HG03108 (cell line): Measurements from ENCODE around the gene PSMD14.

ENCODE experiments used
- ATAC-seq: cut with Tn5 transposase; IDR thresholded peaks from one replicate; pipeline ENCODE4 v1.9.1; 2021; ENCODE audit warnings: moderate library complexity; ENCODE audit not compliant: unreplicated experiment

PSMD14 gene

DNA sequence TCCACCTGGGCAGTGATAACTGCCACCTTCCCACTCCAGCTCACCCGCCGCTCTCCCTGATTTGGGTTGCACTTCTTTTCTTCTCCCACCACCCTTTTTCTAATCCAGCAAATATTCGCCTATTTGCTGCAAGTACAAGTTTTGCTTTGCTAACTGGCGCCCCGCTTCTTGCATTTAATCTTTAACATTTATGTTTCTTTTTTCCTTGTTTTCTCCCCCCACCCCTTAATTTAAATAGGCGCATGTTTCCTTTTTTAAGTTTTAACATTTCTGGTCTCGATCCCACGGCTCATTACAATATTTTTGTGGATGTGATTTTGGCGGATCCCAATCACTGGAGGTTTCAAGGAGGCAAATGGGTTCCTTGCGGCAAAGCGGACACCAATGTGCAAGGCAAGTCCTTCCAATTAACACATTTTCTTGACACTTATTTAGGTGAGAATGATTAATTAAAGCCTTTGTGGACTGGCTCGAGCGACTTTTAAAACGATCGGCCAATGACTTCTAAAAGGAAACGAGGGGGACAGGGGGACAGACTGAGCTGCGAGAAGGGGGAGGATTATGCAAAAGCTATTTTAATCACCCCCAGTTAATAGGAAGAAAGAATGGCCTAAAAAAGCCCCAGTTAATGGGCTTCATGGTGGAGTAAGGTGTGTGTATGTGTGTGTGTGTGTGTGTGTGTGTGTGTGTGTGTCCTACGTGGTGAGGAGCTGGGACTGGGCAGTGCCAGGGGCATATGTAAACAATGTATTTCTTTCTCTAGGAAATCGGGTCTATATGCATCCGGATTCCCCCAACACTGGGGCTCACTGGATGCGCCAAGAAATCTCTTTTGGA lies 109.4 kb downstream of the PSMD14 start:
- no peak for ATAC-seq

DNA sequence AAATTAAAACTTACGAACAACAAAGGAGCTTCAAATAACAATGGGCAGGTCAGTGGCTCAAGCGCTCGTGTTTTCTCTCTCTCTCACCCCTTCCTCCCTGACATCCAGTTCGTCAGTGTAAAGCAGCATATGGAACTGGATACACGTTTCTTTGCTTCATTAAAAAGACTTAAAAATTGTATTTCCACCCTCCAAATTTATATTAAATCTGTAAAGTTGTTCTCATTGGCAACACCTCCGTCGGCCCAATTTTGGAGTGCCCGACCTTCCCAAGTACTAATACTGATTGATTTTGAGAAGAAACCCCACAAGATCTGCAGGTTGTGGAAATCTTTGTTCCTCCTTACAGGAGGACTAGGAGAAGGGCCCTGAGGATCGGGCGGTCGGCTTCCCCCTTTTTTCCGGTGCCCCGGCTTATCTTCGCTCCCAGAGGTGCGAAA lies 110.1 kb downstream of the PSMD14 start:
- ATAC-seq = no peak

DNA sequence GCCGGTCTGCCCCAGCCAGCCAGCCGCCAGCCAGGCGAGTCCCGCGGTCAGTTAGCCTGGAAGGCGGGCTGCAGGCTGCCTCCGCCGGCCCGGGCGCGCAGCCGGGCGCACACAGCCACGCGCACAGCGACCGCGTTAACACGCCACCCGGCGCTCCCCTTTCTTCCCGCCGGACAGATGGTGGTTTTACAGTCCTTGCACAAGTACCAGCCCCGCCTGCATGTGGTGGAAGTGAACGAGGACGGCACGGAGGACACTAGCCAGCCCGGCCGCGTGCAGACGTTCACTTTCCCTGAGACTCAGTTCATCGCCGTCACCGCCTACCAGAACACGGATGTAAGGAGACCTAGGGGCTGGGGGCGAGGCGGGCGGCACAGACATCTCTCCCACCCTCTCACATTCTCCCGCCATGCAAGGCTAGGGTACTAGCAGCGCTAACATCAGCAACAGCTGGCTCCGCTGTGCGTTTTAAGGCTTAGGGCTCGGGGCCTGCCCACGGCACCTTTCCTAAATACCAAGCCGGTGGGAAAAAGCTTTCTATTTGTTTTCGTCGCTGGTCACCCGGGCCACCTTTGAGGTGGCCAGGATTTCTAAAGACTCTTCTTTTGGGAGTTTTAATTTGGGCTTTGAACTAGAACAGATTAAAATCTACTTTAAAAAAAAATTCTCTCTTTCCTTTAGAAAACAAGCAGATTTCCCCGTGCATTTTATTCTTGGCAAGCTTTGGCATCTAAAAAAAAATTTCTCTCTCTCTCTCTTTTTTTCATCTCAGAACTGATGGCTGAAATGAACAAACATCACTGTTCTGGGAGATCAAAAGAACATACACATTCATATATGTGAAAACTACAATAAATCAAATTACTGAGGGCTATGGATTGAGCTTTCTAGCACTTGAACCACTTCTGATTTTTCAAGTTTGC lies 110.8 kb downstream of the PSMD14 start:
- no peak for ATAC-seq

DNA sequence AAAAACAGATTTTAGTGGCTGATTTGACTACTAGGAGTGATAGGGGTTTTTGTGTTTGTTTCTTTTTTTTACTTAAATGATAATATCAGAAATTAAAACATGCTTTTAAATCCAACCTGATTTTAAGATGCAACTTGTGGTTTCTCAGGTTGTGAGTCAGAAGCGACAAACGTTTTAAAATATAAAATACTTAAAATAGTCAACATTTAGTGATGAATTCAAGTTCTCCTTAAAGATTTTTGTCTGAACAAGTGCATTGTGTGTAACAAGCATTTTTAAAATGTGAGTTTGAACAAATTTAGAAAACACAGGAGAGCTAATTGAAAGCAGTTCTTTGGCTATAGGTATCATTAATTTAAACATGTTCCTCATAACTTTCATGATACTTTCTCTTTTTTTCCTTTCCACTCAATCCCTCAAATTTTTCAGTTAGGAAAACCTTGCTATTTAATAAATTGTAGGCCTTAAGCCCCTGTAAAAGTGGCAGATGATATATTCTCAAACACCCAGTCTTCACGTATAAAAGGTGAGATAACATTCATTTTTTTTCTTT lies 111.5 kb downstream of the PSMD14 start:
- no peak for ATAC-seq

DNA sequence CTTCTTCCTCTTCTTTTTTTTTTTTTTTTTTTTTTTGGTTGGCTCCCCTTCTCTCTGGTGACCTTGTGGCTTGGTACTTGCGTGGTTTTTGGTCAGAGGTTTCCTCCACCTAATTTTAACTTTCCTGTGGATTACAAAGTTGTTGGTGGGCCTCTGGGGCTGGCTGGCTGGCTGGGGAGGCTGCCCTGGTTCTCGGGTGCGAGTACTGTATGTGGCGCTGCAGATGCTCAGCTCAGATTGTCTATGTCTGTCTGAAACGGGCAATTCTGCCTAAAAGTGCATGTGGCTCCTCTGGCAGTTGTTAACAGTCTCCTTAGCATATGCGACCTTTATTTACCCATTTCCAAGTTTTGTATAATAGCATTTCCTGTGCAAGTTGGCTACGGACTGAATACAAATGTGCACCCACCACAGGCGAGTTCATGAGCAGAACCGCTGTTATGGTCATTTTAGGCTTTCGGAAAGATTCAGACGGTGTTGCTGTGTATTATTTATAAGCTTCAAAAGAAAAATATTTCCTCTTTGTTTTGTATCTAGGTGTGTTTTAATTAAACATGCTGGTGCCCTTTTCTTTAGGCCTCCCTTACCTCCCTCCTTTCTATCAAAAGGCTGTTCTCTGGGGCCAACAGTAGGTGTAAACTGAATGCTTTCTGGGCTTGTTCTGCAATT lies 112.3 kb downstream of the PSMD14 start:
- ATAC-seq = no peak

DNA sequence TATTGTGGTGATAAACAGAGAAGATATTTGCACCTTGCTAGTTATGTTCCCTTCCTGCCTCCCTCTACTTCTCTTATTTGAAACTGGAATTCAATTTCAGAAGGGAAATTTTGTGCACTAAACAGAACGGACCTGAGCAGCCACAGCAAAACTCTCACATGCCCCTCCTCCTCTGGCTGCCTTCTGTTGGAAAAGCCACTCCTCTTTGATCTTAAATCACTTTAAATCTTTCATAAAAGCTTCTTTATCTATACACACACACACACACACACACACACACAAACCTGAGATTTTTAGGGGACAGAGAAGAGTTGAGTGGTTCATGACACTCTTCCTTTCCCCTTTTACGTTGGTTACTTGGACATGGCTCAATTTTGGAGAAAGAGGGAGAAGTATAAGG lies 113.5 kb downstream of the PSMD14 start:
- ATAC-seq = no peak

DNA sequence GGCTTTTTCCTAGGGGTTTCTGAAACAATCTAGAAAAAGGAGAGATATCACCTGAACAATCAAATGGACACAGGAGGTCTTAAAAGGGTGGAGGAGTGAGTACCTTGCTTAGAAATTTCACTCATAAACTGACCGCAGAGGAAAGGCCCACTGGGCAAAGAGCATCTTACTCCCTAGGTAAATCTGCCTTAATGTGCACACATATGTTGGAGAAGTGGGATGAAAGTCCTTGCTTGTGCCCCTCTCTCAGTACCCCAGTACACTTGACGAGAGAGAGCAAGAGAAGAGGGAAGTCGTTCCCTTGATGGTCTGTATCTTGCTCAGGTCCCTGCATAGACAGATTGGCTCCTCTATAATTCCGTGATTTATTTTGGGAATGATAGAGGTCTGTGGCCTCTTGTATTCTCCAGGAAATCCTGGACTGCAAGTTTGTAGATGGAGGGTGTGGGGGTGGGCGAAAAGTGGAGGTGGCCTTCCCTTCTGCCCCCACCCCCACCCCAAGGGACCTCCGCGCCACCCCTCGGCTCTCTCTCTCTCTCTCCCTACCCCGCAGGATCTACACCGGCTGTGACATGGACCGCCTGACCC lies 114.7 kb downstream of the PSMD14 start:
- ATAC-seq = no peak

DNA sequence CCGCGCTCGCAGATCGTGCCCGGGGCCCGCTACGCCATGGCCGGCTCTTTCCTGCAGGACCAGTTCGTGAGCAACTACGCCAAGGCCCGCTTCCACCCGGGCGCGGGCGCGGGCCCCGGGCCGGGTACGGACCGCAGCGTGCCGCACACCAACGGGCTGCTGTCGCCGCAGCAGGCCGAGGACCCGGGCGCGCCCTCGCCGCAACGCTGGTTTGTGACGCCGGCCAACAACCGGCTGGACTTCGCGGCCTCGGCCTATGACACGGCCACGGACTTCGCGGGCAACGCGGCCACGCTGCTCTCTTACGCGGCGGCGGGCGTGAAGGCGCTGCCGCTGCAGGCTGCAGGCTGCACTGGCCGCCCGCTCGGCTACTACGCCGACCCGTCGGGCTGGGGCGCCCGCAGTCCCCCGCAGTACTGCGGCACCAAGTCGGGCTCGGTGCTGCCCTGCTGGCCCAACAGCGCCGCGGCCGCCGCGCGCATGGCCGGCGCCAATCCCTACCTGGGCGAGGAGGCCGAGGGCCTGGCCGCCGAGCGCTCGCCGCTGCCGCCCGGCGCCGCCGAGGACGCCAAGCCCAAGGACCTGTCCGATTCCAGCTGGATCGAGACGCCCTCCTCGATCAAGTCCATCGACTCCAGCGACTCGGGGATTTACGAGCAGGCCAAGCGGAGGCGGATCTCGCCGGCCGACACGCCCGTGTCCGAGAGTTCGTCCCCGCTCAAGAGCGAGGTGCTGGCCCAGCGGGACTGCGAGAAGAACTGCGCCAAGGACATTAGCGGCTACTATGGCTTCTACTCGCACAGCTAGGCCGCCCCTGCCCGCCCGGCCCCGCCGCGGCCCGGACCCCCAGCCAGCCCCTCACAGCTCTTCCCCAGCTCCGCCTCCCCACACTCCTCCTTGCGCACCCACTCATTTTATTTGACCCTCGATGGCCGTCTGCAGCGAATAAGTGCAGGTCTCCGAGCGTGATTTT lies 115.5 kb downstream of the PSMD14 start:
- ATAC-seq = no peak

DNA sequence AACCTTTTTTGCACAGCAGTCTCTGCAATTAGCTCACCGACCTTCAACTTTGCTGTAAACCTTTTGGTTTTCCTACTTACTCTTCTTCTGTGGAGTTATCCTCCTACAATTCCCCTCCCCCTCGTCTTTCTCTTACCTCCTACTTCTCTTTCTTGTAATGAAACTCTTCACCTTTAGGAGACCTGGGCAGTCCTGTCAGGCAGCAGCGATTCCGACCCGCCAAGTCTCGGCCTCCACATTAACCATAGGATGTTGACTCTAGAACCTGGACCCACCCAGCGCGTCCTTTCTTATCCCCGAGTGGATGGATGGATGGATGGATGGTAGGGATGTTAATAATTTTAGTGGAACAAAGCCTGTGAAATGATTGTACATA lies 116.2 kb downstream of the PSMD14 start:
- ATAC-seq = no peak

DNA sequence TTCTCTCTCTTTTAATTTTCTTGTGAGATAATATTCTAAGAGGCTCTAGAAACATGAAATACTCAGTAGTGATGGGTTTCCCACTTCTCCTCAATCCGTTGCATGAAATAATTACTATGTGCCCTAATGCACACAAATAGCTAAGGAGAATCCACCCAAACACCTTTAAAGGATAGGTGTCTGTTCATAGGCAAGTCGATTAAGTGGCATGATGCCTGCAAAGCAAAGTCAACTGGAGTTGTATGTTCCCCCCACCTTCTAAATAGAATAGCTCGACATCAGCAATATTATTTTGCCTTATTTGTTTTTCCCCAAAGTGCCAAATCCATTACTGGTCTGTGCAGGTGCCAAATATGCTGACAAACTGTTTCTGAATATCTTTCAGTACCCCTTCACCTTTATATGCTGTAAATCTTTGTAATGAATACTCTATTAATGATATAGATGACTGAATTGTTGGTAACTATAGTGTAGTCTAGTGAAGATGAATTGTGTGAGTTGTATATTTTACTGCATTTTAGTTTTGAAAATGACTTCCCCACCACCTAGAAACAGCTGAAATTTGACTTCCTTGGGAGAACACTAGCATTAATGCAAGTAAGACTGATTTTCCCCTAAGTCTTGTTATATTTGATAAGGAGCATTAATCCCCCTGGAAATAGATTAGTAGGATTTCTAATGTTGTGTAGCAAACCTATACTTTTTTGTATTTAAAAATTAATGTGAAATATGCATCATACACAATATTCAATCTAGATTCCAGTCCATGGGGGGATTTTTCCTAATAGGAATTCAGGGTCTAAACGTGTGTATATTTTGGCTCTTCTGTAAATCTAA lies 116.9 kb downstream of the PSMD14 start:
- ATAC-seq = no peak

DNA sequence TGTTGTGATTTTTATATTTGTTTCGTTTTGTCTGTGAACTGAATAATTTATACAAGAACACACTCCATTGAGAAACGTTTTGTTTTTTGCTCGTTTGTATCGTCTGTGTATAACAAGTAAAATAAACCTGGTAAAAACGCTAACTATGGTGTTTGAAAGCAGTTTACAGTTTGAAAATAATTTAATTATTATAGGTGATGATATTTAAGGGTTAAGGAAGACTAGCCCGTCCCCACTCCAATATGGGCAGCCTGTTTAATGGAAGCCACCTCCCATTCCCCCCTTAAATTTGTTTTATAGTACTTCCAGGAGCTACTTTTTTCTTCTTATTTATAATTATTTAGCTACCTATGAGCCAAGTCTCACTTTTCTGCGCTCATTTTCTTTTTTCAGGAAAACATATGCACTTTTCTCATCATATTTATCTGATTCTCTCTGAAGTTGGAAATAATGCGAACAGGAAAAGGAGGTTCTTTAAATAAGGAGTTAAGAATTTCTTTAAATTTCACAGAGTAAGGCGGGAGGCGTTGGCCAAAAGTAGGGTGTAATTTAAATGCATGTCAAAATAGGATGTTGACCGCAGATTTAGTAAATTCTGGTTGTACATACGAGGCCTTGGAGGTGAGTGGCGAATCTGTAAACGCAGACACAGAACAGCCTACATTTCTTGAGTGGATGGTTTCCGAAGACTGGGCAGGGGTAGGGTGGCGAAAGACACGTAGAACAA lies 117.7 kb downstream of the PSMD14 start:
- no peak for ATAC-seq

DNA sequence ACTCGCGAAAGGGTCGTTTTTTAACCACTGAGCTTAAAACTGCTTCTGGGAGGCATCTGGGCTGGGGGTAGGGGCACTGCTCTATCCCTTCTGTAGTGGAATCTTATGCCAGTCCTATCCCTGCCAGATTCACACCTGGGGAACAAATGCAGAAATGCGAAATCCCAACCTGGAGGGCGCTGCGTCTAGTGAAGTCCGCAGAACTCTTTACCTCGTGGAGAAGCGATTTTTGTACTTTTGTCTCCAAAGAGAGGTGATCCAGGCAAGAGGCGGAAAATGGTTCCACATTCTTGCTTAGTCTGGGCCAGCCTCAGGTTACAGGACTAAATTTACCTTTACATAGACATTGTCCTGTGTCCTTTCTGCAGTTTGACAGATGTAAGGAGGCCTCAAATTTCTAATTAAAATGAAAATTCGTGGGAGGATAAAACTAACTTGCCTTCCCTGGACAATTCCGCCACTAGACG lies 118.3 kb downstream of the PSMD14 start:
- no peak for ATAC-seq

DNA sequence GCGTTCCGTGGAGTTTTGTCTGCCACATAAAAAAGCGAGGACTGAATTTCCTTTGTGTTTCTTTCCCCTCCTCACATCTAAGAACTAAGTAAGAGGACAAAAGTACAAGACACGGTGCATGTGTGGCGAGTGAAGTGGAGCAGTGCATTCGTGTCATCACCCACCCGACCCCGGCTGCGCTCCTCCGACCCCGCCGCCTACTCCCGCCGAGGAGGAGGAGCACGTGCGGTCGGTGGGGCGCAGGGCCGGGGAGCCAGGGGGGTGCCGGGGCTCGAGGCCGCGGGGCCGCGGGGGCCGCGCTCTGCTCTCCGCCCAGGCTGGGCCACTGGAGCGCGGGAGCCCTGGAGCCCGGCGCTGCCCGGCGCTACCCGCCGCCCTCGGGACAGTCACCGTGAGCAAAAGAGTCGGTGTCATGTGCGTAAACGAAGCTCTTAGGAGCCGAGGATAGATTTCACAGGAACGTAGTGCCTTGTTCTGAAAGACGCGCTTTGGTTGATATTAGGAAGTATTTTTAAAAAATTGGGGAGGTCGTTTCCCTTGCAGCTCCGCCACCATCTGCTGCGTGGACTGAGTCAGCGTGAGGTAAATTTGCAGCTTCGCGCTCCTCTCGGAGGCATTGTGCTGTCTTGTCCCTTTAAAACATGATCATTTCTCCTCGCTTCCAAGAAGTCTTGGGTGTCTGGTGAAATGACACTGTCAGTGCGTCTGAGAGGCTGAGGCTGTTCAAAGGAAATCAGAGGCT lies 118.9 kb downstream of the PSMD14 start:
- no peak for ATAC-seq

DNA sequence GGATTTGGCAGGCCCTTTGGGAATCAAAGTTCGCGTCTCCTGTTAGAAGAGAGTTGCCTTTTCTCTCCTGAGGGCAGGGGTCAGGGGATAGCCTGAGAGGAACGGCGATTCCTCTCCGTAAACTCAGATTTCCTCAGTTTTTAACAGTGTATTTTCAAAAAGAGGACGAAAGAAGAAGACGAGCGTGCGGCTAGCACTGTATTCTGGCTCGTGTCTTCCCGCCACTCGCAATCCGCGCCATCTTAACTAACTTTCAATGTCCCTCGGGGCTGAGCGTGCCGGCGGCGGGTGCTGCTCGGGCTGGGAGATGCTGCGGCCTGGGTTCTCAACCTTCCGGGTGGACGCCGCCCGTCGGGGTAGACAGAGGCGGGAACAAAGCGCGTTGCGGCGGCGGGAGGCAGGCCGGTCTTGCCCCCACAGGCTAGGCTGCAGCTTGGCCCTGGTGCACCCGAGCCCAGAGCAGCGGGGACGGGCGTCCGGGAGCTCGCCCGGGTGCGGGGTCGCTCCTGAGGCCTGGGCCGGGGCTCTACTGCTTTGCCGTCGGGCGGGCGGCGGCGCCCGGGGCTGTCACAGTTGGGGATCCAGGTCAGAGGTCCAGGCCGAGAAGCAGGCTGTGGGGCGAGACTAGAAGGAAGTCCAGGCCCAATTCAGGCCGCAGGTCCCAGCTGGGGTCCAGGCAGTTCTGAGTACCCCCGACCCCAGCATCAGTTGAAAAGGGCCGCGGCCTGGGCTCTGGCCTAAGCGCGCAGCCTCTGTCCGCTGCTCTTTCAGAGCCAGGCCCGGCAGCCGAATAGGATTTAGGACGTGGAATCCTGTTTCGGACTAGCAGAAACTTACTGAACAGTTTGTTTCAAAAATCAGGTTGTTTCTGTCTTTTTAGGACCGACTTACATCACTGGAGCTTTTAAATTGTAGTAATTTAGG lies 119.7 kb downstream of the PSMD14 start:
- no peak for ATAC-seq

DNA sequence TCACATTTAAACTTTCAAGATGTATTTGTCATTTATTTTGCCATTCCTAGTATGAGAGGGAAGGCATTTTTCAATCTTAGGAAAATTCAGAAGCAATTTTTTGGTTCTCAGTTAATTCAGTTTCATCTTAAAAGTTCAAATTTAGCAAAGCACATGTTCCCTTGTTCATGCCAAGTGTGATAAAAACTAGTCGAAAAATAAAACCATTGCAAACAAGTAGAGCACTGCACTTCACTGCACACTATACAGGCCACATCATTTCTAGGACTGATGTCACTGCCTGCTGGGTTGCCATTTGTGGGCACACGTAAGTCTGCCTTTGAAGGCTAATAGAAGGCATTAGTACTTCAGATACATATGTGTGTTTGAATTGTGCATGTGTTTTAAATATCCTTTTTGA lies 122.2 kb downstream of the PSMD14 start:
- ATAC-seq = no peak

DNA sequence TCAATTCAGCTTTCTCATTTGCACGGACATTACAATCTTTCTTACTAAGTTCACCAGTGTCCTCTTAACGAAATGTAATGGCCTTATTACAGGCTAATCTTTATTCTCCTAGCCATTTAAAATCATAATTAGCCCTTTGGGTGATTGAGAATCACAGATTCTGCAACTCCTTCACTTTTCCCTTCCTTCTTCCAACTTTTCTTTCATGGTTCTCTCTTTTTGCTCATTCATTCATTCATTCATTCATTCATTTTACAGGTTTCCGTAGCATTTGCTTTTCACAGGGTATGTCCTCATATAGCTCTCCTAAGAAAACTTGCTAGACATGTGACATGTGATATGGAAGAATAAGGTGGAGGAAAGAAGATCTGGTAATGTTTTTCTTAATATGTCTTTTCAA lies 123.9 kb downstream of the PSMD14 start:
- ATAC-seq = no peak
